HG02870 (cell line): ENCODE results near the gene FXYD6.
"Not testable (repeated sequence)": the region's sequence is repeated elsewhere in the genome, so short reads cannot be mapped to it uniquely, and the experiment has no call there.

Source experiments
- ATAC-seq: cut with Tn5 transposase; IDR thresholded peaks from one replicate; pipeline ENCODE4 v1.9.1; 2021; ENCODE audit warnings: mild to moderate bottlenecking, moderate library complexity; ENCODE audit not compliant: unreplicated experiment

Gene FXYD6

DNA sequence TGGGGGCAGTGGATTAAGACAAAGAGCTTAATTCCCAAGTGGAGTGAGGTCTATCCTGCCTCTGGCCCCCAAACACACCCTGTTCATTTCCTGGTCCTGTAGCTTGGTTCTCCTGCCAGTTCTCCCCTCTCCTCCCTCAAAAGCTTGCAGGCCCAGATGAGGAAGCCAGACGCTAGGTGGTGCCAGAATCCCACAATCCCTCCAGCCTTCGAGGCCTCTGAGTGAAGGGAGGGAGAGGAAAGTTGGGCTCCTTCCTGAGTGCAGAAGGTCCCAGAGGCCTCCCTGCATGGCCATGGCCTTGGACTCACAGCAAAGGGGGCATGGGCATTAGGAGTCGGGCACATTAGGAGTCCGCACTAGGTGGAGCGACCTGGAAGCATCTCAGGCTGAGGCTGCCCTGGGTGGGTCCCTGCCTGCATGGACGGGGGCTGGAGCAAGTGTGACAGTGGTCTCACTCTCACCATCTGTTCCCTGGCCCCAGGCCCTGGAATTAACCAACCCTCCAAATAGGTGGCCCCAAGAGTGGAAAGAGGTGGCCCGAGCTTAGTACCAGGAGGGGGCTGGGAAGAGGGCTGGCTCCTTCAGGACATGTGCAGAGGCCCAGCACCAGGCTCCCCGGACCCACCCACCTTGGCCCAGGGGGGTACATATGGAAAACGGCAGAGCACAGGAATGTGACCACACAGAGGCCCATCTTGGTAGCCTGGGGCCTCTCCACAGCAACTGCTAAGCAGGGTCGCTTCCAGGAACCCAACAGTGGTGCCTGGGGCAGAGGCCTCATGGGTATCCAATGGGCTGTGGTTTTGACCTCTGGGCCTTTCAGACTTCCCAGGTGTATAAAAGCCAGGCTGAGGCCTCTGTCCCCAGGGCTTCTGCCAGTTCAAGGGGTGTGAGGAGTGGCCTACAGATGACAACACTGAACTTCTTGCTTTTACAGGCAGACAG, 57.1 kb downstream of the FXYD6 start:
- ATAC-seq: no peak

- peak; percentile 24 for ATAC-seq
Measured at GRCh38 chr11:117818041-117818873, 58.2 kb downstream of the FXYD6 start.

DNA sequence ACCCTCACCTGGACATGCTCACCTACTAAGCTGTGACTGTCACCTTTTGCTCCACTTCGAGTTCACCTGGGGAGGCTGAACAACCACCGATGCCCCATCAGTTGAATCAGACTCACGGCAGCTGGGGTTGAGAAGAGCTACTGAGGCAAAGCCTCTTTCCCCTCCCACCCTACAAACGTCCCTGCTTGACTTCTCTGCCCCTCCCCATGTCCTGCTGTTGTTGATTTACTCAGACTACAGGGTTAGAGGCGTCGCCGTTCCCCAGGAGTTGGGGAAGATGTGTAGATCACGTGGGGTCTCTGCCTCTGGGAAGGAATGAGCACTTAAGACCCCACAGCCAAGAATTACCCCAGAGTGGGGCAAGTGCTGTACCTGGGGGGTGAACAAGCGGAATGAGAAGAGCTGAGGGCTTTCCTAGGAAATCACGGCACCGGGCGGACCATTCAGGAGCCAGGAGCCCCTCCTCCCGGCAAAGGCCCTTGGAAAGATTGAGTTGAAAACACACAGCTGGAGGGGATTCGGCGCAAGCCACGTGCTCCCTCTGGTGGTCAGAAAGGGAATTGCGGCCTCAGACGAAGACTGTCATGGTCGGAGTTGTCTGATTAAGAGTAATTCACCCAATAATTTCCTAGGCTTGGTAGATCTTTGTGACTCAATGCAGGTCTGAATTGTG, 59.0 kb downstream of the FXYD6 start:
- peak; percentile 23 for ATAC-seq

GRCh38 chr11:117816846-117817367, 59.6 kb downstream of the FXYD6 start:
- ATAC-seq: no peak

DNA sequence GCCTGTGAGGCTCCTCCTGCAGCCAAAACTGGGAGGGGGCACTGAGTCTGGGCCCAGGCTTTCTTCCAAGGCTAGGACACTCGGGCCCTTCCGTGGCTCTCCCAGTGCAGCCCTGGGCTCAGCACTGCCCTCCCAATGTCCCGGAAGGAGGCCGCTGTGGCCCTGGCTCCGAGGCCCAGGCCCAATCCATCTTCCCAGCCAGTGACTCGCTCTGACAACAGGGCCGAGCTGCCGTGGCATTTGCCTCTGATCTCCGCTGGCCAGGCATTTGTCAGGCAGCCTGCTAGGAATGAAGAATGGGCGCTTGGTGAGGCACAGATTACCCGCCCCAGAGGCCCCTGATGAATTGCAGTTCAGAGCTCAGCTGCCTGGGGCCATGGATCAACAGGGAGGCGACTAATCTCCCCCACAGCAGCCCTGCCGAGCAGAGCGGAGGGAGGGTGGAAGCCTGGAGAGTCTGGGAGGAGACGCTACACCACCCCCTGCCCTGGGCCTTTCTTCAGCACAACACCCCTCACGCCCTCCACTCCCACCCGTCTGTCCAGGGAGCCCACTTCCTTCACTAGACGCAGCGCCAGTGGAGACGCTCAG, 60.2 kb downstream of the FXYD6 start:
- no peak for ATAC-seq

GRCh38 chr11:117815262-117815803, 61.1 kb downstream of the FXYD6 start:
- ATAC-seq: peak; percentile 48

DNA sequence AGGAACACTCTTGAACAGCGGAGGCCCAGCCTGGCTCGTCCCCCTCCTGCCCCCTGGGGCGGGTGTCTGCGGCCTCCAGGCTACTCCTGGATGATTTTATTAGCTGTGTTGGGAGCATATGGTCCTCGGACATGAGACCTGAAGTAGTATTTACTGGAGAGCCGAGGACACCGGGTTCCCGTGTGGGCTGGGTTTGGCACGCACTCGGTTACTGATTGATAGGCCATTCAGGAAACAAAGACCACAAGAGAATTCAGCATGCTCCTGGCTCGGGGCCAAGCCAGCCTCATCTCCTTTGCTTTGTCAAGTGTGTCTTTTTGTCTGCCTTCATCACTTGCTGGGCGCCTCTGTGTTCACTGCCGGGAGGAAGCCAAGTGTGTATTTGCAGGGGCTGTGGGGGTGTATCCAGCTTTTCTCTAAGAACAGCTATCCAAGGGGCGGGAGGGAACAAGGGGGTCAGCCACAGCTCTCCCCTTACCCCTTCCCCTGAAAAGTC, 61.6 kb downstream of the FXYD6 start:
- ATAC-seq: peak; percentile 32

DNA sequence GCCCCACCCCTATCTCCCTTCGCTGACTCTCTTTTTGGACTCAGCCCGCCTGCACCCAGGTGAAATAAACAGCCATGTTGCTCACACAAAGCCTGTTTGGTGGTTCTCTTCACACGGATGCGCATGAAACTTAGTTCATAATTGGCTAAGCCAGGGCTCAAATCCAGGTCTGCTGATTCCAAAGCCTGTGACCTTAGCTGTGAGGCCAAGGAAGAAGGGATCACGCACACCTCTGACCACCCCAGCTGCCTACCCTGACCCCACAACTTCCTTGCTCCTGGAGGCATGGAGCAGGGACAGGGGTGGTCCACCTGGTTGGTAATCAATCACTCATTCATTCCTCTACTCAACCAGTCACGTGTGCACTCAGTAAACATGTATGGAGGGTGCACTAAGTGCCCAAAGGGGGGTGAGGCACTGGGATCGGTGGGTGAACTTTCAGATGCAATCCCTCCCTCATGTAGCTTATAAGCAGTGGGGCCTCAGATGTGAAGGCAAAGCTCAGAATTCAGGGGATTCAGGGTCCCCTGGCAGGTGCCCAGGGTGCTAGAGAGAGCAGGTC, 62.2 kb downstream of the FXYD6 start:
- ATAC-seq: no peak

GRCh38 chr11:117810056-117810451, 66.4 kb downstream of the FXYD6 start:
- not testable (repeated sequence) for ATAC-seq

- ATAC-seq: peak; percentile 57
Measured at GRCh38 chr11:117809236-117810055, 67.0 kb downstream of the FXYD6 start.

DNA sequence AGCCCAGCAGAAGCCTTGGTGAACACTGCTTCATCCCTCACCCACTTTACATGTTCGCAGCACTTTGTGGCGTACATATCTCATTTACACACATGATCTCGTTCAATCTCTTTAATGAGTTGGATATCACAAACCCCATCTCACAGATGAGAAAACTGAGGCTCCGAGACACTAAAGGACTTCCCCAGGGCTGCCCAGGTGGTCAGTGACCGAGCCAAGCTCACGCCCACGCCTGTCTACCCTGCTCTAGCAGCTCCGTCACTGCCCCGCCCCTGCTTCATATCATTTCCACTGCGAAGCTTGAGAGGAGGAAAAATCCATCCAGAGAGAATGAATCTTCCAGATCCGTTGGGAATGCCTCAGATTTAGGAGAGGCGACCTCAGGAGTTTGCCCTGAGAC, 67.7 kb downstream of the FXYD6 start:
- ATAC-seq: no peak

DNA sequence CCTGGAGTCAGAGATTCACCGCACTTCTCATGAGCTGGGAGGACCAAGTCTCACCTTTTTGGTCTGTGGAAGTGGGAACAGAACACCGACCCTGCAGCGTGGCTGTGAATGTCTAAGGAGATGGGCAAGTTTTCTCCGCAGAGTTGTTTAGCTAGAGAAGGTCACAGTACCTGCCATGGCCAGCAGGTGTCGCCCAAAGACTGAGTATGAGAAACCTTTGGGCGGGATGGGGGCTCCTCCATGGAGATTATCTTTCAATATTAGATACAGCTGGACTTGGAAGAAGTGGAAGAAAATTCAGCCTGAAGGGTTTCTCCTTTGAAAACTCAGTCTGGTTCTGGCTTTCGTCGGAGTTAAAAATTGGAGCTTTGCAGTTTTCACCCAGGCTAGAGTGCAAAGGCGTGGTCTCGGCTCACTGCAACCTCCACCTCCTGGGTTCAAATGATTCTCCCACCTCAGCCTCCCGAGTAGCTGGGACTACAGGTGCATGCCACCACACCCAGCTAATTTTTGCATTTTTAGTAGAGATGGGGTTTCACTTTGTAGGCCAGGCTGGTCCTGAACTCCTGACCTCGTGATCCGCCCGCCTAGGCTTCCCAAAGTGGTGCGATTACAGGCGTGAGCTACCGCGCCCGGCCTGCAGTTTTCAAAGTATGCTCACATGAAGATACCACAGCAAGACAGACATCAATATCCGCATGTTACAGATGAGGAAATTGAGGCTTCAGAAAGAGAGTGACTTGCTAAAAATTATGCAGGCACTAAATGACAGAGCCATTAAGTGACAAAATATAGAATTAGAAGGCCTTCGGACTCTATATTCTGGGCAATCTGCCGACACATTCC, 68.8 kb downstream of the FXYD6 start:
- ATAC-seq: no peak

- no peak for ATAC-seq
Measured at GRCh38 chr11:117806846-117807245, 69.6 kb downstream of the FXYD6 start.

GRCh38 chr11:117805045-117805444, 71.4 kb downstream of the FXYD6 start:
- no peak for ATAC-seq

- no peak for ATAC-seq
Measured at GRCh38 chr11:117803896-117804295, 72.6 kb downstream of the FXYD6 start.

DNA sequence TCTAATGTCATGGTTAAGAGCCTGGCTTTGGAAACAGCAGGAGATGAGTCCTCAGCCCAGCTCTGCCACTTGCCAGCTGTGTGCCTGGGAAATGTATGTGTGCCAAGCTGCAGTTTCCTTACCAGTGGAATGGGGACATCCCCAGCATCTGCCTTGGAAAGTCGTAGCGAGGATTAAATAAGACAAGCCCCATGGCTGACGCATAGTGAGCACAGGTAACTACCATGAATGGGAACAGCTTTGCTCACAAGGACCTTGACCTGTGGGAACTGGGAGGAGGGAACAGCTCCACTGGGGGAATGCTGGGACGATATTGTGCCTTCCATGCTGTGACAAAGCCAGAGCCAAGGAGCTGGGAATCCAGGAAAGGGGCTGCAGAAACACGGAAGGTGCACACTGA, 76.8 kb downstream of the FXYD6 start:
- no peak for ATAC-seq

DNA sequence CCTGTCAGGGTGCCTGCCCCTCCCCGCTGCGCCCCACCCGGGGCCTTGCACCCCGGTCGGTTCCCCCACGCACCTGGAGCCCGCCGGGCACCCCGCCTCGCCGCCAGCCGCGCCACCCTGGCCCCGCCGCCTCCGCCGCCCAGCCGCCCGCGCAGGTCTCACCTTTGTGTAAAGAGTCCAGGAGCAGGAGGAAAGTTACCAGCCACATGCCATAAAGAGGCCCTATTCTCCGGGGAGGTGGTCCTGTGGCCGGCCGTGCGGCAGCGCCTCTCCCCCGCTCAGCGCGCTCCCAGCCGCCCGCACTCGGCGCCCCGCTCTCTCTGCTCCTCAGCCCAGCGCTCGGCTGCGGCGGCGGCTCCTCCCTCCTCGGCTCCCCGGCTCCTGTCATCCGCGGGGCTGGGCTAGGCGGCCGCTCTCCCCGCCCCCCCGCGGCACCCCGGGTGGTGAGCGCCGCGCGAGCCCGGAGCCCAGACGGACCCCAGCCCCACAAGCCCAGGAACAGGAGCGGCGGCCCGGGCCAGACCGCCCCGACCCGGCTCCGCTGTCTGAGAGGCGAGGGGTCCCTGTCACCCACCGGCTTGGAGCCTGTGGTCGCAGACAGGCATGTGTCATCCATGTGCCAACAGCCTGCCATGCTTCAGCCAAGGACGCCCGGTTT, 79.5 kb downstream of the FXYD6 start, which contains the start of gene DSCAML1:
Gene DSCAML1, minus strand, starts transcription at position 345 of the 658 bp plus-strand sequence. Its CDS starts 137 bp downstream, at position 208.
- ATAC-seq: no peak
